Bone marrow (tissue), 2 donors: Measurements from ENCODE around the gene COL12A1.

Source experiments
- DNase-seq, 2 donors: peaks; one replicate each; lab custom pipeline; 2025; lab: John Stamatoyannopoulos, UW

Gene COL12A1

GRCh38 chr6:75176076-75176582 is 29.7 kb downstream of the COL12A1 start:
- no peak for DNase-seq

GRCh38 chr6:75171986-75172385 is 33.9 kb downstream of the COL12A1 start:
- no peak for DNase-seq

GRCh38 chr6:75171567-75171966 is 34.3 kb downstream of the COL12A1 start:
- no peak for DNase-seq

GRCh38 chr6:75170691-75171560 is 34.9 kb downstream of the COL12A1 start:
- no peak for DNase-seq

- no peak for DNase-seq
Measured at GRCh38 chr6:75169689-75170586, 35.9 kb downstream of the COL12A1 start.

- no peak for DNase-seq
Measured at GRCh38 chr6:75167851-75168250, 38.0 kb downstream of the COL12A1 start.

DNA sequence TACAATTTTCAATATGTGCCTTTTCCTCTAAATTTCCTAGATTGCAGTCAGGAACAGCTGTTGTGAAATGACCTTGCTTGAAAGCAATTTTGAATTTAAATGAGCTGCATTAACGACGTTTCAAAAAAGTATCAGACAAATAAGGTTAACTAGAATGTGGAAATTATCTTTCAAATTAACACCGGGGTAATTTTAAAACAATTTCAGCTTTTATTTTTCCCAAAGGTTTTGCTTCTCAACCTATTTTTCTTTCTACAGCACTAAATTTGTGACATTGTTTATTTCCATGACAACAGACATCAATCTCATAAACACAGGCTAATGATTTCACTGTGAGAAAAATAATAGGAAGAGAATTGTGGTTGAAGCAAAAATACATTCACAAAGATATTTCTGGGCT is 38.5 kb downstream of the COL12A1 start:
- no peak for DNase-seq

DNA sequence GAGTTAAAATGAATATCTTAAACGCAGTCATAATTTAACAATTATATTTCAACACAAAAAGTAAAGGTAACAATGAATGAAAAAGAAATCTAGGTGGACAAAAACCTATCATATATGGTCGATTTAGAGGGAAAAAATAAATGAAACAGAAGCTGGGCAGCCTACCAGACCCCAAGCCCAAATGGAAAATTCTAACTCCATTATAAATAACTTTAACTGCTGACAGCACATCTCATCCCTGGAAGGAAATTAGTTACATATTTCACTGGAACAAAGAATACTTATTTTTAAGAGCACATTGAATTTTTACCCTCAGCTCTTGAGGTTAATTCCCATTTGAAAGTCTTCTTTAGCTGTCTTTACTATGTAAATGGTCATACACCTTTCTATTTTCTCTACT is 39.1 kb downstream of the COL12A1 start:
- DNase-seq = no peak

- no peak for DNase-seq
Measured at GRCh38 chr6:75166236-75166635, 39.6 kb downstream of the COL12A1 start.

- no peak for DNase-seq
Measured at GRCh38 chr6:75158176-75158575, 47.7 kb downstream of the COL12A1 start.

- DNase-seq = no peak
Measured at GRCh38 chr6:75157336-75157735, 48.5 kb downstream of the COL12A1 start.

GRCh38 chr6:75156186-75156878 is 49.5 kb downstream of the COL12A1 start:
- DNase-seq = no peak

GRCh38 chr6:75155631-75156030 is 50.2 kb downstream of the COL12A1 start:
- no peak for DNase-seq

DNA sequence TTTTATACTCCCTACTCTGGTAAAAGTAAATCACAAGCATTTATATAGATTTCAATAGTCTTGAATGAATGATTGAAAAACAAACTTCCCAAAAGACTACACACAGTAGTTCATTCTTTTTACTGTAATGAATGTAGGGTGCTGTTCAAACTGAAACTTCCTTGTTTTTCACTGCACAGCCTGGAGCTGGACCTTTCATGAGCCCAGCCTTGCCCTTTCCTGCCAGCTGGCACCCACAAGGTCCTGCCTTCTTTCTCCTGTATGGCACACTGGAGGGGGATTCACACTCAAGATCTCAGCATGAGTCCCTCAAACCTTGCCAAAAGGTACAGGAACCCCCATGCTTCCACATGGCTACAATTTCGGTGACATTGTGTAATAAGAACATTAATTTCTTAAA is 50.9 kb downstream of the COL12A1 start:
- no peak for DNase-seq

DNA sequence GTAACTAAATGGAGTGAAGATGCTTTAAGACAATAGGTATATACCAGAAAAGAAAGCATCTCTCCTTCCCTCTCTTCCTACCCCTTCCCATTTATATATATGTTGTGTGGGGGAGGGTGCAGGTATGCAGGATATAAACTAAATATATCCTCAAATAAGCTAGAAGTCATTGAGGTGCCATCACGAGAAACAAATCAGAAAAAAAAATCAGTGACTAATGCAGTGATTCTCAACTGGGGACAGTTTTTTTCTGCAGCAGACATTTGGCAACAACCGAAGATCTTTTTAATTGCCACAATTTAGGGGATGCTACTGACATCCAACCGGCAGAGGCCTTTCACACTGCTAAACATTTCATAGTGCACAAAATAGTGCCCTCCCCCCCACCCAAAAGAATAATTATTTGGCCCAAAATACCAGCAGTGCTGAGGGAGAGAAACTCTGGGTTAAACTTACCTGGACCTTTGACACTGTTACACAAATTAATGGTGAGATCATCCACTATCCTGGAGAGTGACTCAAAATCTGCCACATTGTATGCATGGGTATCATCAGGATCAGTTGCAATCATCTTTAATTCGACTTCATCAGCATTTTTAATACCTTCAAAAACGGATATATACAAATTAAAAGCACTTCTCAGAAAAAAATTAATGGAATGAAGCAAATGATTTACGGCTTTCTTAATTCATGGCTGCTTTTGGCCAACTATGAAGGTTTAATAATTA is 55.0 kb downstream of the COL12A1 start:
- DNase-seq = no peak

DNA sequence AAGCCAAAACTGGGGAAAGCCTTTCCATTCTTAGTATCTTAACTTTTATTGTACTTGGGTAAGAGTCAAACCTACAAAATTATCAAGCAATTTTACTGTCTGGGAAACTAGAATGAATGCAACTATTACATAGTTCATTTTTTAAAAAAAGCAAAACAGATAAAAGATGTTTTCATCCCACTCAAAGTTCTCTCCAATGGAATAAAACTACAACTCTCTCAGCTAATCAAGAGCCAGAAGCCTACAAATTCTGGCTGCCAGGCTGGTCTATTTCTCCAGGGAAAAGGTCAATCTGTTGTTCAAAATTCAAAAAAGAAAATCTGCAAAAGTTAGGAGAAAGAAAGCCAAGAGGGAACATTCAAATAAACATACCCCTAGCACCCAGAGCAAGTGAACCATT is 56.2 kb downstream of the COL12A1 start:
- no peak for DNase-seq

GRCh38 chr6:75149240-75149639 is 56.6 kb downstream of the COL12A1 start:
- no peak for DNase-seq

DNA sequence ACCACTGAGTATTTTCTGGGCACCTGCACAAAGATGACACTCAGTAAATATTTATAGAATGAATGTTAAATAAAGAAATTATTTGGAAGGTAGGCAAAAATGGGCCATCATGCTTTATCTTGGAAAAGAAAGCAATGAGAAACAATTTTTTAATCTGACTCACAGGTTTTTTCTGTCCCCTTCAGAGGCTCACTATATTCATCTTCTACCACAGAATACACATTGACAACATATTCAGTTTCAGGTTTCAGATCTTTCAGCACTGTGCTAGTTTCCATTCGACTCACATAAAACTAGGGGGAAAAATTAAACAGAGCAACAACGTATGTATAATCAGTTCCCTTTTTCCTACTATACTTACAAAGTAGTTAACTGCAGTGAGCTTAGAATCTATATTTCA is 58.3 kb downstream of the COL12A1 start:
- DNase-seq = no peak

DNA sequence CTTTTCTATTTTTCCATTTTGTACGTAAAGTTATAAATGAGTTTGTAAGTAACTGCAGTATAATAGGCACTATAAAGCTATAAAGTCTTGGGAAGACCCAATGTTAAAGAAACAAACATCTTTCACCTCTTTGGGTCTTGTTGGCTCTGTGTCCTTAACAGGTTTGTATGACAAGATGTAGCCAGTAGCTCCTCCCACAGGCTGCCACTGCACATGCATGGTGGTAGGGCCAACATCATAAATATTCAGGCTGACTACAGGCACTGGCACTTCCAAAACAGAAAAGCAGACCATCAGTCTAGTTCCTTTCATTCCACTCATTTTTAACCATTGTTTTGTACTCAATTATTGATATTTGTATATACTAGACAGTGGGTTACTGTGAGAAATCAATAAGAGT is 59.9 kb downstream of the COL12A1 start:
- no peak for DNase-seq

DNA sequence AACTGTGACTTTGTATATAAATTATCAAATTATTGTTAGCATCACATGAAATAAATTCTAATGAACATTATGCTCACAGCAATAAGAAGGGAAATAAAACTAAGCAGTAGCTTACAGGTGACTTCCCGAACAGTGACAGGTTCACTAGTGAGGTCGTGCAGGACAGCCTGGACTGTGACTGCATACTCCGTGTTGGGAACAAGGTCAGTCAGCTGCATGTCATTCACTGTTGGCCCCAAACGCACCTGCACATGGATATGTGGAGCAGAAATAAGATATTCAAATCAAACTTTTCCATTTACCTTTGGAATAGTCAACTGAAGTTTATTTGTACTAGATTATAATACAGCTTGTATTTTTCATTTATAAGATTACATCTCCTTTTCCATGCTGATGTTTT is 60.6 kb downstream of the COL12A1 start:
- no peak for DNase-seq

DNA sequence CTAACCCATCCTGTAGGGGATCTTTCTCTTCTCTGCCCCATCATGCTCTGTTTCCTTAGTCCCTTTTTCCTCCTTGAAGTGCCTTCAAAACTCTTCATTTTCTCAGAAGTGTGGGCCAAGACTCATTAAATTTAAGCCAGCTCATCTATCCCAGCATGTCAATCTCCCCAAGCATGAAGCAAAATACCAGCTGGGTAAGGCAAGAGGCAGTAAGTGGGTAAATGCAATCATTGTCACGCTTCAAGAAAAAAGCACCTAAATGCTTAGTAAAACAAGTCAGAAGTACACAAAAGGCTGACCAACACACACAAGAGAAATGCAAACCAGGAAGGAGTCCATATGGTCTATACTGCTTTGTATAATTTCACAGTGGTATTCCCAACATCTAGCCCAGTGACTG is 61.5 kb downstream of the COL12A1 start:
- no peak for DNase-seq

DNA sequence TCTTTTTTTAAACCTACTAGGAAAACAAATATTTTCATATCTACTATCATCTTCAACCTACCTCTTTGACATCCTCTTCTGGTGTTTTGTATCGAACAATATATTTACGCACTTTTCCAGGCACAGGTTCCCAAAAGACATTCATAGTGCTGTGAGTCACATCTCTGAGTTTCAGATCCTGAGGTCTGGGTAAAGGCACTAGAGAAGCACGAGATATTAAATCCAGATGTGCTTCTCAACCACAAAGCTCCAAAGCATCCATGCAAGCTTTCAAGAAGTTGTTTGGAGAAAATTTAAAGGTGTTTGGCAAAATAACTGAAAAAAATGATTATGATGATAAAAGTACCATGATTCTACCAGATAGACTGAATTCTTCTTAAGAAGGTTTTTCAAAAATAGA is 62.7 kb downstream of the COL12A1 start:
- no peak for DNase-seq
